ENCODE results near the gene SLCO1B1.
"Not testable (repeated sequence)": the region's sequence is repeated elsewhere in the genome, so short reads cannot be mapped to it uniquely, and the experiment has no call there.

Gene SLCO1B1

GRCh38 chr12:21165048-21165447 is 34.1 kb downstream of the SLCO1B1 start:
- CTCF ChIA-PET, result interaction anchor here (1.2 kb wide), 1 partner anchor 216 kb away, joined by 4 read pairs; no protein-coding TSS in a partner anchor
- no peak for DNase-seq (ENCODE audit: extremely low spot score)
- POLR2A ChIA-PET, result no interaction called here
- TF ChIP-seq CTCF (IDR thresholded peaks at IDR 0.05; ENCODE audit: control extremely low read depth, extremely low read depth, low read depth, missing control alignments), result no peak

DNA sequence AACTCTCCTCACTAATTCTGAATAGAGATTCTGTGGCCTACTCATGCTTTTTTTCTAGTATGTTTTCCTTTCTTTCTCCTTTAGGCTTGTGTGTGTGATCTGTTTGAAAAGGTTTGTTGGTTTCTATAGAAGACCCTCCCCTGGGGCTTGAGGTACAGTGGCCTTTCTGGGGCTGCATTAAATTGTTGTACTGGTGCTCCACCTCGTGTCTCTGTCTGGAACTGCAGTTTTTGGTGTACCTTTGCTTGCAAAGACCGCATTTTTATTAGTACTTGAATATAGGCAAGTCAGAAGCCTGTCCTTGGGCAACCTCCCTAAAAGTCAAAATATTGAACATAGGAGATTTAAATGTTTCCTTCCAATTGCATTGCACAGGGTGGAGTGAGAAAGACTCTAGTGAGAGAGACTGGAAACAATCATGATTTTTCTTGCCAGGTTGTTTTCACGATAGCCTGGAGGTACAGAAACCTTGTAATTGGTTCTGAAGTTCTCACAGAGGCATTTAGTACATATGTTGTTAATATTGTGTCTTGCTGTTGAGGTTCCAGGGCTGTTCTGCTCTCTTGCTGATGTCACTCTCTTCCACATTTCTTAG is 39.0 kb downstream of the SLCO1B1 start:
- ChIA-PET POLR2A (no interaction called here), CTCF (no interaction called here)
- TF ChIP-seq CTCF (IDR thresholded peaks at IDR 0.05; ENCODE audit: control extremely low read depth, extremely low read depth, low read depth, missing control alignments), result peak; percentile 73
- DNase-seq (ENCODE audit: extremely low spot score), result peak; percentile 17

DNA sequence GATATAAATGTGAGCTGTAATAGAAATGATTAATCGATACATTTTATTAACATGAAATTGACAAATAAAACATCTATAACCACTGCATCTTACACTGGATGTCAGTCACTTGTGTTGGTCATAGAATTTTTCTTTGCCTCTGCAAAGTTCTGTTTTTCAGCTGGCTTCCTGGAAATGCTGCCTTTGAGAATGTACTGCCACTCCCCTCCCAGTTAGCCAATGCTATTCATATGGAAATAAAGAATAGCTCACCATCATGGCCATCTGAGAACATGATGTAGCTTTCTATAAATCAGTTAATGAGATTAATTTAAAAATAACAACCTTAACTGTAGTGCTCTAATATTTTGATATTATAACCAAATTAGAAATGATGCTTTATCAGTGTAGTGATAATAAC is 41.1 kb downstream of the SLCO1B1 start:
- POLR2A ChIA-PET, result no interaction called here
- CTCF ChIA-PET, result interaction anchor here (0.7 to 1.4 kb wide), 3 partner anchors 14 to 222 kb away, joined by 3 to 5 read pairs (median 3); no protein-coding TSS in a partner anchor
- no peak for TF ChIP-seq CTCF (IDR thresholded peaks at IDR 0.05; ENCODE audit: control extremely low read depth, extremely low read depth, low read depth, missing control alignments)
- no peak for DNase-seq (ENCODE audit: extremely low spot score)

DNA sequence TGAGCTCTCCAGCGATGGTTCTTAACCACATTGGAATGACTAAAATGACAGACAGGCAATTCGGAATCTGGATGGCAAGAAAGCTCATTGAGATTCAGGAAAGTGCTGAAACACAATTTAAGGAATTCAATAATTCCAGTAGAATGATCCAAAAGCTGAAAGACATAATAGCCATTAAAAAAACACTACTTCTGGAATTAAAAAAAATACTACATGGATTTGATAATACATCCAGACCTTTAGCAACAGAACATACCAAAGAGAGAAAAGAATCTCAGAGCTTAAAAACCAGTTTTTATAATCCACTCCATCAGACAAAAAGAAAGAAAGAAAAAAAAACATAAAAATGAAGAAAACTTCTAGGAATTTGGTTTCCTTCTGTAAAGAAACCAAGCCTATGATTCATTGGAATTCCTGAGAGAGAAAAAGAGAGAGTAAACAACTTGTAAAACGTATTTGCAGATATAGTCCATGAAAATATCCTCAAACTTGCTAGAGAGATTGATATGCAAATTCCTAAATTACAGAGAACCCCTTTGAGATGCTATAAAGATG is 52.8 kb downstream of the SLCO1B1 start:
- ChIA-PET POLR2A (no interaction called here), CTCF (interaction anchor here (1.1 to 1.9 kb wide), 2 partner anchors 13 to 23 kb away, joined by 3 to 5 read pairs; no protein-coding TSS in a partner anchor)
- DNase-seq (ENCODE audit: extremely low spot score), result no peak
- TF ChIP-seq CTCF (IDR thresholded peaks at IDR 0.05; ENCODE audit: control extremely low read depth, extremely low read depth, low read depth, missing control alignments), result no peak

- no peak for TF ChIP-seq CTCF (IDR thresholded peaks at IDR 0.05; ENCODE audit: control extremely low read depth, extremely low read depth, low read depth, missing control alignments)
- POLR2A ChIA-PET, result no interaction called here
- CTCF ChIA-PET, result interaction anchor here (1.1 to 2.0 kb wide), 3 partner anchors 9 to 33 kb away, joined by 3 to 4 read pairs (median 3); no protein-coding TSS in a partner anchor
- no peak for DNase-seq (ENCODE audit: extremely low spot score)
Observed at GRCh38 chr12:21190016-21190415, 59.0 kb downstream of the SLCO1B1 start.

GRCh38 chr12:21214433-21214832 is 83.4 kb downstream of the SLCO1B1 start:
- POLR2A ChIA-PET; DNase-seq (ENCODE audit: extremely low spot score); CTCF ChIA-PET: not testable (repeated sequence)

DNA sequence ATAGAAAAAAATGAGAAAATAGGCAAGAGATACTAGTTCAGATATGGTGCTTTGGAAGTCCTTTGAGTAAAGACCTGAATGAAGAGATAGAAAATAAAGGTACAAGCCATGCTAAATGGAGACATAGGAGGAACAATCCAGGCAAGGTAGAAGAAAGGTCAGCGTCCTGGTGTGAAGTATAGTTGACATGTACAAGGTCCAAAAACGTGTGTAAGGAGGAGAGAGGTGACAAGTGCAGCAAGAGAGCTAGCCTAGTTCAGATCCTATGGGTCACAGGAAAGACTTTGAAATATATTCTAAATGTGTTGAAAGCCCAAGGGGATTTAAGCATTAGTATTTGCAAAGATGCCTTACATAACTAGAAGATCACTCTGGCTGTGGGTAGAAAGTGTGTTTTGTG is 88.2 kb downstream of the SLCO1B1 start:
- CTCF ChIA-PET, result interaction anchor here (1.0 kb wide), 1 partner anchor 22 kb away, joined by 3 read pairs; no protein-coding TSS in a partner anchor
- TF ChIP-seq CTCF (IDR thresholded peaks at IDR 0.05; ENCODE audit: control extremely low read depth, extremely low read depth, low read depth, missing control alignments), result no peak
- POLR2A ChIA-PET, result no interaction called here
- no peak for DNase-seq (ENCODE audit: extremely low spot score)
